GM06990 (cell line): Measurements from ENCODE around the gene HADH.
"Not testable (repeated sequence)": the region's sequence is repeated elsewhere in the genome, so short reads cannot be mapped to it uniquely, and the experiment has no call there.

Experiments
- DNase-seq: peaks from one replicate; pipeline ENCODE4 v3.0.0-alpha.2; 2011; ENCODE audit not compliant: insufficient read length; ENCODE audit errors: extremely low read depth
- H3K27me3 ChIP-seq: replicated peaks from 2 replicates; pipeline ENCODE4 v1.6.0; 2011; ENCODE audit warnings: low read length; ENCODE audit not compliant: control insufficient read depth, insufficient read depth
- H3K36me3 ChIP-seq: 2 replicates; pipeline ENCODE4 v1.5.1; 2011; ENCODE audit warnings: low read length; ENCODE audit not compliant: control insufficient read depth, insufficient read depth
- H3K4me3 ChIP-seq: replicated peaks from 2 replicates; pipeline ENCODE4 v1.5.1; 2011; ENCODE audit warnings: low read depth, mild to moderate bottlenecking, control low read depth, low read length
- CTCF ChIP-seq: IDR thresholded peaks from 2 replicates; pipeline ENCODE4 v1.5.1; 2011; ENCODE audit warnings: low read length, control low read depth, mild to moderate bottlenecking, inconsistent platforms; ENCODE audit not compliant: insufficient read depth, poor library complexity, severe bottlenecking

Gene HADH

GRCh38 chr4:108005807-108006206, 16.1 kb downstream of the HADH start:
- TF ChIP-seq CTCF: no peak
- Histone ChIP-seq H3K36me3 (peaks cover 2% of the 10 kb centered on the region; the same call in 1 of the 2 replicates), H3K4me3 (no peak overlapping the region), H3K27me3 (no peaks in the 10 kb centered on the region)
- DNase-seq: no peak

- no peaks in the 10 kb centered on the region for H3K27me3 ChIP-seq
- H3K36me3 ChIP-seq: peaks cover 2% of the 10 kb centered on the region; the same call in 1 of the 2 replicates
- H3K4me3 ChIP-seq: no peak overlapping the region
- no peak for DNase-seq
- no peak for TF ChIP-seq CTCF
Observed at GRCh38 chr4:108006361-108006760, 16.7 kb downstream of the HADH start.

GRCh38 chr4:108007984-108008383, 18.3 kb downstream of the HADH start:
- no peaks in the 10 kb centered on the region for H3K27me3 ChIP-seq
- DNase-seq: no peak
- H3K4me3 ChIP-seq: no peak overlapping the region
- H3K36me3 ChIP-seq: peaks cover 2% of the 10 kb centered on the region; the same call in 1 of the 2 replicates
- no peak for TF ChIP-seq CTCF

- no peak for DNase-seq
- Histone ChIP-seq H3K27me3 (no peaks in the 10 kb centered on the region), H3K36me3 (peaks cover 2% of the 10 kb centered on the region; the same call in 1 of the 2 replicates), H3K4me3 (no peak overlapping the region)
- TF ChIP-seq CTCF: no peak
Observed at GRCh38 chr4:108008721-108009120, 19.0 kb downstream of the HADH start.

GRCh38 chr4:108010167-108010566, 20.5 kb downstream of the HADH start:
- TF ChIP-seq CTCF: no peak
- DNase-seq: no peak
- peaks cover 2% of the 10 kb centered on the region; the same call in 1 of the 2 replicates for H3K36me3 ChIP-seq
- H3K4me3 ChIP-seq: no peak overlapping the region
- H3K27me3 ChIP-seq: no peaks in the 10 kb centered on the region

GRCh38 chr4:108012382-108012781, 22.7 kb downstream of the HADH start:
- H3K27me3 ChIP-seq, H3K4me3 ChIP-seq, H3K36me3 ChIP-seq, DNase-seq: not testable (repeated sequence)
